ENCODE data around the gene SNTB2. TPM values are rescaled to one million over a fixed set of nuclear protein-coding genes. Genes with fewer than 3 reads are reported as not detected.
"Not testable (repeated sequence)": the region's sequence is repeated elsewhere in the genome, so short reads cannot be mapped to it uniquely, and the experiment has no call there.

The SNTB2 gene
- polyA plus RNA-seq, 12 donors: 12.9 to 70.0 (median 17.4) TPM

GRCh38 chr16:69225121-69225520, 38.2 kb downstream of the SNTB2 start:
- DNase-seq: no peak

- DNase-seq: no peak
These were observed 46.2 kb downstream of the SNTB2 start for GRCh38 chr16:69233124-69233523.

GRCh38 chr16:69234460-69234859, 47.5 kb downstream of the SNTB2 start:
- DNase-seq: no peak

GRCh38 chr16:69236319-69236718, 49.4 kb downstream of the SNTB2 start:
- DNase-seq: no peak

GRCh38 chr16:69237296-69237695, 50.3 kb downstream of the SNTB2 start:
- no peak for DNase-seq

- DNase-seq: no peak
These were observed 52.9 kb downstream of the SNTB2 start for GRCh38 chr16:69239851-69240250.

- no peak for DNase-seq
These were observed 53.4 kb downstream of the SNTB2 start for GRCh38 chr16:69240331-69240730.

GRCh38 chr16:69241926-69242325, 55.0 kb downstream of the SNTB2 start:
- DNase-seq: no peak

GRCh38 chr16:69243479-69243878, 56.5 kb downstream of the SNTB2 start:
- peak; percentile 35 for DNase-seq

GRCh38 chr16:69244336-69244735, 57.4 kb downstream of the SNTB2 start:
- no peak for DNase-seq

- DNase-seq: peak; percentile 60
These were observed 63.1 kb downstream of the SNTB2 start for GRCh38 chr16:69250081-69250480.

- peak; percentile 73 for DNase-seq
These were observed 66.9 kb downstream of the SNTB2 start for GRCh38 chr16:69253870-69254341.

GRCh38 chr16:69259428-69259764, 72.4 kb downstream of the SNTB2 start:
- not testable (repeated sequence) for DNase-seq

- DNase-seq: no peak
These were observed 73.1 kb downstream of the SNTB2 start for GRCh38 chr16:69260019-69260418.

- DNase-seq: no peak
These were observed 73.5 kb downstream of the SNTB2 start for GRCh38 chr16:69260506-69260905.

GRCh38 chr16:69266334-69267063, 79.5 kb downstream of the SNTB2 start:
- DNase-seq: no peak

- no peak for DNase-seq
These were observed 80.7 kb downstream of the SNTB2 start for GRCh38 chr16:69267633-69268032.

GRCh38 chr16:69270395-69270794, 83.4 kb downstream of the SNTB2 start:
- no peak for DNase-seq

GRCh38 chr16:69270831-69271230, 83.9 kb downstream of the SNTB2 start:
- no peak for DNase-seq

- no peak for DNase-seq
These were observed 86.0 kb downstream of the SNTB2 start for GRCh38 chr16:69273009-69273408.

- no peak for DNase-seq
These were observed 87.8 kb downstream of the SNTB2 start for GRCh38 chr16:69274699-69275235.

- peak; percentile 95 for DNase-seq
These were observed 89.5 kb downstream of the SNTB2 start for GRCh38 chr16:69276148-69277115.

- DNase-seq: peak; percentile 23
These were observed 90.4 kb downstream of the SNTB2 start for GRCh38 chr16:69277413-69277812.

Measured in muscle of arm (tissue), 12 donors.